NCI-H128 (cell line): ENCODE measurements around the gene HTR1E.
"Not testable (repeated sequence)": the region's sequence is repeated elsewhere in the genome, so short reads cannot be mapped to it uniquely, and the experiment has no call there.

Experiments used
- DNase-seq: peaks from one replicate; lab custom pipeline; 2025; ENCODE audit not compliant: unreplicated experiment; lab: John Stamatoyannopoulos, UW

HTR1E gene, protein sequence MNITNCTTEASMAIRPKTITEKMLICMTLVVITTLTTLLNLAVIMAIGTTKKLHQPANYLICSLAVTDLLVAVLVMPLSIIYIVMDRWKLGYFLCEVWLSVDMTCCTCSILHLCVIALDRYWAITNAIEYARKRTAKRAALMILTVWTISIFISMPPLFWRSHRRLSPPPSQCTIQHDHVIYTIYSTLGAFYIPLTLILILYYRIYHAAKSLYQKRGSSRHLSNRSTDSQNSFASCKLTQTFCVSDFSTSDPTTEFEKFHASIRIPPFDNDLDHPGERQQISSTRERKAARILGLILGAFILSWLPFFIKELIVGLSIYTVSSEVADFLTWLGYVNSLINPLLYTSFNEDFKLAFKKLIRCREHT

DNA sequence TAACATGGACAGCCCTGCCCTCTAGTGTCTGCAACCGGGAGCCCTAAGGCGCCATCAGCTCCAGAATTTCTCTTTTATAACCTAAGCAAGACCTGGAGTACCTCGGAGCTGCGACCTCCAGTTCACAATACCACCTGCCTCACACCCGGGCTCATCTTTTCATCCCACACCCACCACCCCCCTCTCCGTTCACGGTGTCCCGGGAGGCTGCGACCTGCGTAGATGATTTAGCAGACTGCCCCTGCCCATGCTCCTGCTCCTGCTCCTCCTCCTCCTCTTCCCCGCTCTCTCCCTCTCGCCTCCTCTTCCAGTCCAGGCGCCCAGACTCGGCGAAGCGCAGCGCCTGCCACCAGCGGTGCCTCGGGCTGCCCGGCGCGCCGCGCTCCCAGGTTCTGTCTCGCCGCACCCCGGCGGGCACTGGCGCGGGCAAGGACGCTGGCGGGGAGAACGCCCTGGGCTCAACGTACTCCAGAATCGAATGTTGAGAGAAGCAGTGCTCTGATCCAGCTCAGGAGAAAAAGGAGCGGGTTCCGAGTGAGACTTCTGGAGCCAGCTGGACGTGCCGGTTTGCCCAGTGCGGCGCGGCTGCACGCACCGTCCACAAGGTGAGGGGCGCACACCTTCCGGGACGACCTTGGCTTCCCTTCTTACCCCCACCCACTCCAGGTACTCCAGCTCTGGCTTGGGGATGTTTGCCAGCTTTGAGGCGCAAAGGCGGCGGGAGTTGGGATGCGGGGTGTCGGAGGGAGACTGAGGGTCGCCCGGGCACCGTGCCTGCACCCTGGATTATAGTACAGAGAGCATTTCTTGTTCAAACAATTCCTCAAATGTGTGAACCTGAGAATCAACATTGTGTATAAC, at the start of gene HTR1E:
Gene HTR1E (plus strand): TSS at position 310 of the 861 bp plus-strand sequence. CDS start 77,807 bp downstream, outside the sequence.
- no peak for DNase-seq

GRCh38 chr6:86888301-86888700, 49.0 kb upstream of the HTR1E start:
- no peak for DNase-seq

- not testable (repeated sequence) for DNase-seq
These were observed 40.1 kb upstream of the HTR1E start for GRCh38 chr6:86897265-86897664.

GRCh38 chr6:86913795-86914194, 23.5 kb upstream of the HTR1E start:
- DNase-seq = no peak

DNA sequence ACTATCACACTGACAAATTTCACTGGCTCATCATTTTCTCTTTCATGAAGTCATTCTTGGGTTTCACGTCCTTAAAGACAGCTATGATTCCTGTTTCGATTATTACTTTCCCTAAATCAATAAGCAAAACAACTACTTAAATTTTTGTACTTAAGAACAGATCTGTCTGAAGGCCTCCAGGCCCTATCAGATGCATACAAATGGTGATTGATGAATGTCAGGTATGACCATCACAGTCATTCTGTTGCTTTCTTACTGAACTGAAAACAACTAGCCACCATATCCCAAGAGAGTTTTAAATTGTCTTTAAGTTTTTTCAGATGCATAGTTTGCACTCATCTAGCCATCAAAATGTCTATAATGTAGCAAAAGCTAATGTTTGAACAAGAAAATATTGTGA, 20.9 kb upstream of the HTR1E start:
- DNase-seq = no peak

DNA sequence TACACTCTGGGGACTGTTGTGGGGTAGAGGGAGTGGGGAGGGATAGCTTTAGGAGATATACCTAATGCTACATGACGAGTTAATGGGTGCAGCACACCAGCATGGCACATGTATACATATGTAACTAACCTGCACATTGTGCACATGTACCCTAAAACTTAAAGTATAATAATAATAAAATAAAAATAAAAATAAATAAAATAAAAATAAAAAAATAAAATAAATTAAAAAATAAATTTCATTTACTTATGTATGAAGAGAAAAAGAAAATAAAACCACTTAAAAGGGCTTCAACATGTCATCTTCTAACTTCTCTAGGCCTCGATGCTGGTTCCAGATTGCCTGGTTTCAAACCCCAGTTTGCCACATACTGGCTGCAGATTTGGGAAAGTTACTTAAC, 10.2 kb upstream of the HTR1E start:
- DNase-seq = not testable (repeated sequence)

DNA sequence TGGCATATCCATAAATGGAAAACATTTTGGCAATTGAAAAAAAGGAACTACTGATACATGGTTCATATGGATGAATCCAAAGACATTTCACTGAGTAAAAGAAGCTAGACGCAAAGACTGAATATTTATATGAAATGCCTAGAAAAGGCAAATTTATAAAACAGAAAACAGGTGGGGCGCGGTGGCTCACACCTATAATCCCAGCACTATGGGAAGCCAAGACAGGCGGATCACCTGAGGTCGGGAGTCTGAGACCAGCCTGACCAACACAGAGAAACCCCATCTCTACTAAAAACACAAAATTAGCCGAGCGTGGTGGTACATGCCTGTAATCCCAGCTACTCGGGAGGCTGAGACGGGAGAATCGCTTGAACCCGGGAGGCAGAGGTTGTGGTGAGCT, 9.5 kb upstream of the HTR1E start:
- not testable (repeated sequence) for DNase-seq

DNA sequence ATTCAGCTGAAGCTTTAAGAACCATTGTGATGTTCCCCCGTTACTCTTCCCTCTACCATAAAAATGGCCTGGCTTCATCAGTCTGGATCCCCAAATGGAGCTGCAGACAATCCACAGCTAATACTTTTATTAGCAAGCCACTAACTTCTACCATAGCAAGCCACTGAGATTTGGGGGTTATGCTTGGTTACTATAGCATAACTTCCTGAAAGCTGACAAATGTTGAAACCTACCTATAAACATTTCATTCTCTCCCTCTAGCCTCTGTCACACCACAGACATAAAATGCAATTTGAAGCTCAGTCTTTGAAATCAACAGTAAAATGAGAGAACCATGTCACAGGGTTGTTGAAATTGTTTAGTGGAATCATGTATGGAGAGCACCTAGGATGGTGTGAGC, 3.0 kb upstream of the HTR1E start:
- DNase-seq = no peak

DNA sequence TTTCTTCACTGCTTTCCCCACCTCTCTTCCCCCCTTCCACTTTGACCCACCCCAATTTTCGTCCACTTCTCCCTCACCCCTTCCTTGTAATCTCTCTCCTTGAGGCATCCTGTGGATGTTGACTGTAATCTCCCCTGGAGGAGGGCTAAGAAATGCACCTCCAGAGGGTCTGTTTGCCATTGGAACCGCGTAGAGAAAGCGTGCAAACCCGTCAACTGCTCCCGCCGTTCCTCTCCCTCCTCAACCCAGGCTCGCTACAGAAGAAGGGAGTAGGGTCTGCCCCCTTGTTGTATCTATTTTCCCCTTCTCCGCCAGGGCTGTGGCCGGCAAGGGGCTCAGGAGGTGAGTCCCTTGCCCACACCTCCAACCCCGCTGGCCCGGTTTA, 502 bp upstream of the HTR1E start:
- DNase-seq = no peak

GRCh38 chr6:86938814-86939213, 1.5 kb downstream of the HTR1E start:
- DNase-seq = no peak

- no peak for DNase-seq
These were observed 4.1 kb downstream of the HTR1E start for GRCh38 chr6:86941461-86941860.

DNA sequence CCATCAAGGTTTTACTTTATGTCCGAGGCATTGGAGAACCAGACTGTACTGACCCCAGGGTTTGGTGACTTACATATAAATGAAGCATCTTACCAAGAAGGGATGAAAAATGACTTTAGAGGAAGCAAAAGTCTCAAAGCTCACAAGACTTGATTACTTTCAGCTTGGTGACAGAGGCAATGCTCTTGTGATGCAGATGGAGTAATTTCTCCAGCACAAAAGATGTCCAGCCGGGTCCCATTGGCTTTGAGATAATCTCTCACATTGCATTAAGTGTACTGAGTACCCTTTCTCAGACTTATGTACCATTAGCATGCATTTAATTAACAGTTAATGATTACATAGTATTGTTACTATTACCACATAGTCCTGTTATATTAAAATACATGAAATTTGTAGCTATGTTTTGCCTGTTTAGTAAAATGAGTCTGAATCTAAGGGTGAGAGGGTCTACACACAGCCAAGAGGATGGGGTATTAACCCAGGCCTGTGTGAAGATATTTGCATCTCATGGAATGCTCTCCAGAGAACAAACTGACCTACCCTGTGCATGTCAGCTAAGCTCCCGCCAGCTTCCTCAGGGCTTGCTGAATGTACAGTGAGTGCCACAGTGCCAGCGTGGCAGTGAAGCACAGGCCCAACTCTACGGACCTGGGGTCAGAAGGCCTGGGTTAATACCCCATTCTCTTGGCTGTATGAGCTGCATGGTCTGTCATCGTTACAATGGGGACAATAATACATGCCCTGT, 5.6 kb downstream of the HTR1E start:
- DNase-seq = no peak

GRCh38 chr6:86943819-86944407, 6.6 kb downstream of the HTR1E start:
- DNase-seq = no peak

DNA sequence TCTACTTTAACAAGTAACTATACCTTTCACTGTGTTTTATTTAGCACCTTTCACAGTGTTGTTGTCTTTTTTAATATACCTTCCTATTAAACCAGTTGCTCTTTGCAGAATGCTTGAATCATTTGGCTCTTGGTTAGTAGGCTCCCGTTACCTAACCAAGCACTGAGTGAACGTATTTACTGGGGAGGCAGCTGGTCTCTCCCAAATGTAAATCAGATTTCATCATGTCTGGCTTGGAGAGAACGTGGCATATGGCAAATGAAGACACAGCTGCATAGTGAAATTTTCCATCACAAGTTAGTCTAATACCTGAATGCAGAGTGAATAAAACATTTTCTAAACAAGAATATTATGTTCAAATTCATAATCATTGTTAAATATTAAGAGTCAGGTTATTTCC, 12.4 kb downstream of the HTR1E start:
- DNase-seq = no peak

DNA sequence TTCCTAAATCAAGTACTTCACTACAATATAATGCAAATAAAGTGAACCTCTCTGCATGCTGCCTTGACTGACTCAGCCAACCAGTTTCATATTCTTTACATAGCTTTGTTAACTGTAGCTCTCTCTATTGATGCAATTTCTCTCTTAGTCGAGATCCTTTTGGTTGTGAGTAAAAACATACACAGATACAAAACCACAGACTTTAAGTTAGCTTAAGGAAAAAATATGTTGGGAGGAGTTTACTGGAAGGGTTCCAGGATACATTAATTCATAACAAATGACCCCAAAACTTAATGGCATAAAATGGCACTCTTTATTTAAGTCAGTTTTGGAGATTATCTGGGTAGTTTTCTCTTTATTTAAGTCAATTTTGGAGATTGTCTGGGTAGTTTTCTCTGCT, 15.7 kb downstream of the HTR1E start:
- DNase-seq = no peak

DNA sequence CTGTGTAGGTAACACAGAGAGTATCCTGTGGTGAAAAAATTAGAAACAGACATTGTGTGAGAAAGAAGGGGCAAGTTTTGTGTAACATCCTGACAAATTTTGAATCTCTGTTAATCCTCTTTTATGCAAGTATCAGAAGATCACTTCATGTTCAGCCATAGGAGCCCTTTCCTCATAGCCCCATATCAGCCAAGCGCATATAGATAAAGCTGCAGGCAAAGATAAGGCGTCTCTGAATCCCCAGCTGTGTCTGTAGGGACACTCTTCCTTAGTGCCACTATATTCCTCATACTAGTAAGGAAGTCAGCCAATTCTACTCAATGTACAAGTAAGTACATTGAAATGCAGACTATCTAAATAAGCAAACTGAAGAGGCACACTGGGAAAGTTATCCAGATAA, 22.3 kb downstream of the HTR1E start:
- DNase-seq = no peak

- DNase-seq = no peak
These were observed 24.3 kb downstream of the HTR1E start for GRCh38 chr6:86961455-86962200.

DNA sequence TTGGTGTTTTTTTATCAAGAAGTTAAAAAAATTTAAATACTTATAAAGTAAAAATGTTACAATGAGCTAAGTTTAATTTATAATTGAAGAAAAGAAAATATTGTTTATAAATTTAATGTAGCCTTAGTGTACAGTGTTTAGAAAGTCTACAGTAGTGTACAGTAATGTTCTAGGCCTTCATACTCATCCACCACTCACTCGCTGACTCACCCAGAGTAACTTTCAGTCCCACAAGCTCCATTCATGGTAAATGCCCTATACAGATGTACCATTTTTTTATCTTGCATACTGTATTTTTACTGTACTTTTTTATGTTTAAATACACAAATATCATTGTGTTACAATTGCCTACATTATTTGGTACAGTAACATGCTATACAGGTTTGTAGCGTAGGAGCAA, 26.0 kb downstream of the HTR1E start:
- DNase-seq = no peak

- no peak for DNase-seq
These were observed 26.8 kb downstream of the HTR1E start for GRCh38 chr6:86964029-86964579.

DNA sequence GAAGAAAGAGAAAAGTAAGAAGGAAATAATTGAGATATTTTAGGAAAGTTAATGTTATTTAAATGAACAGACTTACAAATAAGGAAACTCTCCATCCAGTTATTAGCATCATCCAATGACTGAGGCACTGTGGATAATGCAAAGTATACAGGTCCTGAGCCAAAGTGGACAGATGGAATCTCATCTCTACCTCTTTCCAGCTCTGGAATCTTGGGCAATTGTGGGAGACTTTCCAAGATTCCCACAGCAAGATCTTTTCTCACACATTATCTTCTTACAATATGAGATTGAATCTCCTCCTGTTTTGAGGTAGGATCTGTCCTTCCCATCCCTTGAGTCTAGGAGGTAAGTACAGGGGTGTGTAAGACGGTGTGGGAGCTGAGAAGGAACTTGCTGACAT, 28.9 kb downstream of the HTR1E start:
- no peak for DNase-seq
